K562 (cell line): Measurements from ENCODE around the gene PARD3. TPM values are rescaled to one million over a fixed set of nuclear protein-coding genes. Genes with fewer than 3 reads are reported as not detected.

Experiments used
- ATAC-seq: fragments of 200-7000 bp; cut with Tn5 transposase; 3 replicates; pipeline ENCODE4 v1.9.1; 2020; ENCODE audit warnings: moderate library complexity
- BruUV-seq: library from RNA; stranded (reverse); fragments of 400-500 nt; replicated peaks from 2 replicates; lab custom pipeline; 2021; lab: Mats Ljungman, UMichigan
- CTCF ChIA-PET: fragments of 300-600 bp; formaldehyde crosslinking; extraction: SDS; loops from one replicate; lab custom pipeline; 2021; ENCODE audit warnings: low intra/inter-chr PET ratio; lab: Yijun Ruan, JAX
- POLR2A ChIA-PET: fragments of 300-600, 350-650 bp; sonication (Branson Sonifier 250); formaldehyde crosslinking; extraction: SDS; loops from one replicate; lab custom pipeline; 2021; ENCODE audit warnings: antibody characterized with exemption, inconsistent platforms; lab: Yijun Ruan, JAX
- DNase-seq, 4 experiments: peaks; one replicate each; pipeline versions ENCODE4 v3.0.0 to v3.0.0-alpha.2; 2011 to 2018; ENCODE audit warnings: low spot score in 3 of 4, mixed read lengths in 3 of 4; ENCODE audit errors: extremely low read depth in 1 of 4
- FAIRE-seq: peaks from 2 replicates; lab custom pipeline; 2011; peaks lifted over from hg19 to GRCh38; lab: Jason Lieb, UNC
- H2AFZ ChIP-seq: 2 replicates; pipeline ENCODE4 v1.6.0; 2011; ENCODE audit warnings: low read depth, low read length, control low read depth, inconsistent platforms
- H3K27ac ChIP-seq: fragments of 200-600 bp; 3 replicates; pipeline ENCODE4 v1.8.0; 2011; ENCODE audit warnings: low read depth, mild to moderate bottlenecking, control low read depth, inconsistent platforms, low read length, moderate library complexity, mixed read lengths; ENCODE audit errors: extremely low read depth
- H3K27me3 ChIP-seq, 2 experiments: fragments of 300-600 bp in 1 of 2; 2 replicates in 1 of 2; 3 replicates in 1 of 2; pipeline versions ENCODE4 v1.6.0 to v1.8.0; 2011; ENCODE audit warnings: inconsistent platforms in 2 of 2, low read length in 2 of 2, mild to moderate bottlenecking in 1 of 2, mixed read lengths in 1 of 2, moderate library complexity in 1 of 2; ENCODE audit not compliant: control insufficient read depth in 2 of 2, insufficient read depth in 2 of 2
- H3K36me3 ChIP-seq: fragments of 300-600 bp; 3 replicates; pipeline ENCODE4 v1.8.0; 2011; ENCODE audit warnings: mild to moderate bottlenecking, low read length, inconsistent platforms; ENCODE audit not compliant: control insufficient read depth, insufficient read depth
- H3K4me1 ChIP-seq, 2 experiments: fragments of 200-600 bp in 1 of 2; replicated peaks in 1 of 2; 2 replicates in 1 of 2; 3 replicates in 1 of 2; pipeline versions ENCODE4 v1.5.1 to v1.8.0; 2011; ENCODE audit warnings: inconsistent platforms in 2 of 2, low read length in 2 of 2, mild to moderate bottlenecking in 1 of 2, mixed read lengths in 1 of 2, moderate library complexity in 1 of 2; ENCODE audit not compliant: control insufficient read depth in 2 of 2, insufficient read depth in 2 of 2
- H3K4me2 ChIP-seq: 2 replicates; pipeline ENCODE4 v1.6.1; 2011; ENCODE audit warnings: low read length, control low read depth, inconsistent platforms, mixed read lengths; ENCODE audit not compliant: insufficient read depth
- H3K4me3 ChIP-seq: fragments of 200-600 bp; sonication (generic), shearing (Covaris generic); 2 replicates; pipeline ENCODE4 v1.5.1; 2016; ENCODE audit warnings: control low read depth, inconsistent platforms
- H3K79me2 ChIP-seq: fragments of 200-600 bp; 3 replicates; pipeline ENCODE4 v1.8.0; 2011; ENCODE audit warnings: low read length, inconsistent platforms; ENCODE audit not compliant: control insufficient read depth, insufficient read depth
- H3K9ac ChIP-seq, 2 experiments: 2 replicates each; pipeline versions ENCODE4 v1.6.0 to v1.6.1; 2011; ENCODE audit warnings: low read depth in 2 of 2, low read length in 2 of 2, control low read depth in 1 of 2, inconsistent platforms in 1 of 2, mild to moderate bottlenecking in 1 of 2, mixed read lengths in 1 of 2; ENCODE audit not compliant: insufficient read depth in 1 of 2
- H3K9me1 ChIP-seq: one replicate; pipeline ENCODE4 v1.6.0; 2011; ENCODE audit warnings: inconsistent platforms, mild to moderate bottlenecking, low read length, moderate library complexity; ENCODE audit not compliant: control insufficient read depth, insufficient read depth
- H3K9me3 ChIP-seq: replicated peaks from 2 replicates; pipeline ENCODE4 v1.5.1; 2011; ENCODE audit warnings: low read depth, low read length, inconsistent platforms; ENCODE audit not compliant: control insufficient read depth, insufficient read depth
- H4K20me1 ChIP-seq: replicated peaks from 2 replicates; pipeline ENCODE4 v1.6.1; 2011; ENCODE audit warnings: low read length, inconsistent platforms, mixed read lengths; ENCODE audit not compliant: control insufficient read depth, insufficient read depth
- BMI1 ChIP-seq: fragments of 150-350 bp; IDR thresholded peaks from 2 replicates; pipeline ENCODE4 v1.6.1; 2014; ENCODE audit warnings: low read length
- COPS2 ChIP-seq: fragments of 450-650 bp; conservative IDR thresholded peaks from 2 replicates; pipeline ENCODE4 v1.6.1; 2016; ENCODE audit warnings: mild to moderate bottlenecking, moderate library complexity
- DPF2 ChIP-seq: fragments of 450-650 bp; IDR thresholded peaks from 2 replicates; pipeline ENCODE4 v1.6.1; 2016
- EHMT2 ChIP-seq: fragments of 450-650 bp; IDR thresholded peaks from 2 replicates; pipeline ENCODE4 v1.6.1; 2018; ENCODE audit warnings: antibody characterized with exemption
- NBN ChIP-seq: fragments of 450-650 bp; IDR thresholded peaks from 2 replicates; pipeline ENCODE4 v1.6.1; 2016; ENCODE audit warnings: low read depth, mild to moderate bottlenecking
- PATZ1 ChIP-seq: fragments of 250-450 bp; sonication (Bioruptor Pico); IDR thresholded peaks from 2 replicates; pipeline ENCODE4 v1.5.0; 2020; ENCODE audit warnings: mild to moderate bottlenecking, borderline replicate concordance
- SREBF2 ChIP-seq: sonication (generic); formaldehyde crosslinking; IDR thresholded peaks from 2 replicates; pipeline ENCODE4 v1.4.0; 2020; ENCODE audit warnings: mild to moderate bottlenecking, missing genetic modification reagents
- STAT5A ChIP-seq: IDR thresholded peaks from 2 replicates; pipeline ENCODE4 v1.6.1; 2012; ENCODE audit warnings: low read length, inconsistent platforms, borderline replicate concordance
- ZNF143 ChIP-seq: sonication (generic); formaldehyde crosslinking; IDR thresholded peaks from 2 replicates; pipeline ENCODE4 v1.9.0; 2022; ENCODE audit warnings: mild to moderate bottlenecking, missing genetic modification reagents
- ZNF586 ChIP-seq: fragments of 450-650 bp; formaldehyde crosslinking; conservative IDR thresholded peaks from 2 replicates; pipeline ENCODE4 v1.4.0; 2020; ENCODE audit warnings: mild to moderate bottlenecking, moderate library complexity
- WGBS: fragments of 100-300 bp; shearing (Covaris generic); methylation state at CpG from one replicate; pipeline ENCODE4 v1.1.6; 2016; ENCODE audit warnings: low coverage, mixed read lengths; ENCODE audit not compliant: insufficient coverage; ENCODE audit errors: missing lambda C conversion rate; 5-methylcytosine and 5-hydroxymethylcytosine counted together
- in situ Hi-C: fragments of 300-500 bp; cut with MboI; formaldehyde crosslinking; loops from 4 replicates; pipeline ENCODE4 v1.15.0; 2018; ENCODE audit warnings: inconsistent platforms, mixed read lengths
- intact Hi-C: fragments of 100-400 bp; cut with micrococcal nuclease; formaldehyde crosslinking; loops from 2 replicates; pipeline ENCODE4 v1.14.2; 2022
- polyA plus RNA-seq, 8 experiments: library from polyadenylated mRNA; depleted of rRNA in 4 of 8; stranded (reverse) in 5 of 8; unstranded in 3 of 8; fragments of >200 nt; fragmentation: Nextera tagmentation in 2 of 8; fragmentation: Illumina TruSeq in 1 of 8; extraction: Ambion mirVana in 2 of 8; extraction: Trizol in 1 of 8; gene quantifications; 2 replicates each; pipeline versions ENCODE4 v1.2.1 to v1.2.3, GENCODE V29; 2011 to 2014; ENCODE audit warnings: inconsistent platforms in 1 of 8, missing spikeins in 1 of 8
- total RNA-seq, 7 experiments: library from RNA; depleted of rRNA in 6 of 7; stranded (reverse); fragments of >200 nt in 6 of 7; fragmentation: Illumina TruSeq in 2 of 7; extraction: Trizol in 2 of 7; gene quantifications; 2 replicates each; pipeline versions ENCODE4 v1.2.1 to v1.2.3, GENCODE V29; 2011 to 2021; ENCODE audit warnings: low replicate concordance in 1 of 7

Gene PARD3
- total and polyA plus RNA-seq, 9 of the 15 experiments (the other 6 are each of a cell fraction or from before 2014, with no cell fraction given): 2.7 to 11.7 (median 7.7) TPM

GRCh38 chr10:34374356-34375045, 440.6 kb downstream of the PARD3 start (continued):
- no peak for TF ChIP-seq PATZ1 (CRISPR knock-in tag)
- no peak for TF ChIP-seq DPF2

- no peak overlapping the region for H3K4me3 ChIP-seq
- FAIRE-seq: no peak
- intact Hi-C loops: no loop called here
- H4K20me1 ChIP-seq: no peaks in the 10 kb centered on the region
- no peak overlapping the region for H3K27ac ChIP-seq
- WGBS: 29% methylated on average over 4 of the region's 4 CpGs
- in situ Hi-C loops: no loop called here
- DNase-seq: no peak
- no peak overlapping the region for H2AFZ ChIP-seq
- no peak for ATAC-seq
- ChIA-PET POLR2A (interaction anchor here (0.6 kb wide), 1 partner anchor 159 kb away, joined by 3 read pairs; no protein-coding TSS in a partner anchor), CTCF (no interaction called here)
- no peaks in the 10 kb centered on the region for H3K9me3 ChIP-seq
- H3K9ac ChIP-seq: no peak overlapping the region
- no peaks in the 10 kb centered on the region for H3K27me3 ChIP-seq
- TF ChIP-seq NBN: no peak
- no peak for TF ChIP-seq ZNF143 (CRISPR knock-in tag)
- no peak for TF ChIP-seq SREBF2 (CRISPR knock-in tag)
- TF ChIP-seq EHMT2: no peak
- no peak for TF ChIP-seq COPS2
- TF ChIP-seq BMI1: no peak
- no peak for TF ChIP-seq ZNF586 (CRISPR knock-in tag)
- TF ChIP-seq STAT5A: no peak
- TF ChIP-seq, all 486 proteins: peak for 0
- no peaks in the 10 kb centered on the region for H3K4me1 ChIP-seq
- no peaks in the 10 kb centered on the region for H3K36me3 ChIP-seq
- no peak overlapping the region for H3K4me2 ChIP-seq
- BruUV-seq: no TSS peak
- no peaks in the 10 kb centered on the region for H3K9me1 ChIP-seq
- H3K79me2 ChIP-seq: no peaks in the 10 kb centered on the region
Measured at GRCh38 chr10:34373211-34373610, 441.9 kb downstream of the PARD3 start.
